Measurements from ENCODE around the gene CHAD.

CHAD gene

GRCh38 chr17:50482110-50482509, 13.4 kb upstream of the CHAD start:
- no peak for TF ChIP-seq CTCF (conservative IDR thresholded peaks at IDR 0.05)
- peak overlapping the region; percentile 75 for H3K27ac ChIP-seq

- H3K27ac ChIP-seq: peak overlapping the region; percentile 75; the same call in 1 of the 2 replicates
- TF ChIP-seq CTCF (conservative IDR thresholded peaks at IDR 0.05): no peak
Observed at GRCh38 chr17:50481648-50482047, 13.0 kb upstream of the CHAD start.

- TF ChIP-seq CTCF (conservative IDR thresholded peaks at IDR 0.05): no peak
- H3K27ac ChIP-seq: no peak overlapping the region
Observed at GRCh38 chr17:50480854-50481490, 12.3 kb upstream of the CHAD start.

- TF ChIP-seq CTCF (conservative IDR thresholded peaks at IDR 0.05): no peak
- H3K27ac ChIP-seq: peak overlapping the region; percentile 96
Observed at GRCh38 chr17:50480142-50480764, 11.6 kb upstream of the CHAD start.

- peak overlapping the region; percentile 96 for H3K27ac ChIP-seq
- TF ChIP-seq CTCF (conservative IDR thresholded peaks at IDR 0.05): peak; percentile 71
Observed at GRCh38 chr17:50479522-50480141, 11.0 kb upstream of the CHAD start.

- peak within 1 kb of the TSS; percentile 96 for H3K27ac ChIP-seq
- peak; percentile 99 for TF ChIP-seq CTCF (conservative IDR thresholded peaks at IDR 0.05)
Observed at GRCh38 chr17:50478391-50479381, 10.0 kb upstream of the CHAD start, which contains the start of gene RSAD1. RSAD1 (plus strand) TSS chr17:50478860; CDS start chr17:50478885, 25 bp downstream.
